Hepatocyte (in vitro differentiated cells): ENCODE measurements around the gene COL21A1. TPM values are rescaled to one million over a fixed set of nuclear protein-coding genes. Genes with fewer than 3 reads are reported as not detected.
A peak's percentile ranks its signal among the peaks of the same experiment; 100 is the strongest.

Source experiments
- DNase-seq: peaks from one replicate; pipeline ENCODE4 v3.0.0-alpha.2; 2016; ENCODE audit warnings: low spot score
- H2AFZ ChIP-seq: fragments of 200-600 bp; sonication (generic); 2 replicates; pipeline ENCODE4 v1.6.0; 2016; ENCODE audit warnings: antibody characterized with exemption, mild to moderate bottlenecking
- H3K27ac ChIP-seq: fragments of 200-600 bp; sonication (generic); 2 replicates; pipeline ENCODE4 v1.5.1; 2016; ENCODE audit warnings: mild to moderate bottlenecking
- H3K27me3 ChIP-seq: fragments of 200-600 bp; sonication (generic); 2 replicates; pipeline ENCODE4 v1.6.1; 2016
- H3K36me3 ChIP-seq: fragments of 200-600 bp; sonication (generic); replicated peaks from 2 replicates; pipeline ENCODE4 v1.5.1; 2016; ENCODE audit warnings: low read depth; ENCODE audit not compliant: insufficient read depth
- H3K4me1 ChIP-seq: fragments of 200-600 bp; sonication (generic); 2 replicates; pipeline ENCODE4 v1.5.1; 2016; ENCODE audit warnings: mild to moderate bottlenecking, moderate library complexity; ENCODE audit not compliant: insufficient read depth
- H3K4me2 ChIP-seq: fragments of 200-600 bp; sonication (generic); 2 replicates; pipeline ENCODE4 v1.6.0; 2016
- H3K4me3 ChIP-seq: fragments of 200-600 bp; sonication (generic); 2 replicates; pipeline ENCODE4 v1.5.1; 2016; ENCODE audit warnings: mild to moderate bottlenecking
- H3K79me2 ChIP-seq: fragments of 200-600 bp; sonication (generic); 2 replicates; pipeline ENCODE4 v1.6.0; 2017; ENCODE audit warnings: mild to moderate bottlenecking
- H3K9me2 ChIP-seq: fragments of 200-600 bp; sonication (generic); replicated peaks from 2 replicates; pipeline ENCODE4 v1.6.0; 2017; ENCODE audit warnings: mild to moderate bottlenecking; ENCODE audit not compliant: insufficient read depth
- H3K9me3 ChIP-seq: fragments of 200-600 bp; sonication (generic); 2 replicates; pipeline ENCODE4 v1.5.1; 2016; ENCODE audit warnings: low read depth, mild to moderate bottlenecking
- H4K20me1 ChIP-seq: fragments of 200-600 bp; sonication (generic); 2 replicates; pipeline ENCODE4 v1.6.0; 2016; ENCODE audit warnings: mild to moderate bottlenecking; ENCODE audit not compliant: insufficient read depth, poor library complexity, severe bottlenecking
- CTCF ChIP-seq: fragments of 200-600 bp; sonication (generic); IDR thresholded peaks from 2 replicates; pipeline ENCODE4 v1.5.1; 2016; ENCODE audit warnings: antibody characterized with exemption, mild to moderate bottlenecking; ENCODE audit not compliant: poor library complexity
- EZH2 ChIP-seq: fragments of 200-600 bp; sonication (generic); IDR thresholded peaks from 2 replicates; pipeline ENCODE4 v1.6.1; 2016; ENCODE audit warnings: antibody characterized with exemption, mild to moderate bottlenecking, borderline replicate concordance
- EZH2phosphoT487 ChIP-seq: fragments of 200-600 bp; sonication (generic); IDR thresholded peaks from one replicate; pipeline ENCODE4 v1.6.1; 2018; ENCODE audit warnings: antibody characterized with exemption, mild to moderate bottlenecking, low read depth, moderate library complexity; ENCODE audit not compliant: unreplicated experiment, severe bottlenecking
- WGBS: methylation state at CpG from one replicate; pipeline ENCODE4 v1.1.6; 2016; ENCODE audit warnings: low lambda C conversion rate; ENCODE audit errors: missing lambda C conversion rate; 5-methylcytosine and 5-hydroxymethylcytosine counted together
- polyA plus RNA-seq: library from polyadenylated mRNA; unstranded; fragments of >200 nt; fragmentation: Nextera tagmentation; extraction: Ambion mirVana; gene quantifications from 2 replicates; pipeline ENCODE4 v1.2.1, GENCODE V29; 2016
- total RNA-seq: library from RNA; depleted of rRNA; stranded (reverse); fragments of >200 nt; gene quantifications from 2 replicates; pipeline ENCODE4 v1.2.3, GENCODE V29; 2014

COL21A1 gene
- total and polyA plus RNA-seq, 2 experiments from 2014 or later, result 36.2 to 44.7 TPM

DNA sequence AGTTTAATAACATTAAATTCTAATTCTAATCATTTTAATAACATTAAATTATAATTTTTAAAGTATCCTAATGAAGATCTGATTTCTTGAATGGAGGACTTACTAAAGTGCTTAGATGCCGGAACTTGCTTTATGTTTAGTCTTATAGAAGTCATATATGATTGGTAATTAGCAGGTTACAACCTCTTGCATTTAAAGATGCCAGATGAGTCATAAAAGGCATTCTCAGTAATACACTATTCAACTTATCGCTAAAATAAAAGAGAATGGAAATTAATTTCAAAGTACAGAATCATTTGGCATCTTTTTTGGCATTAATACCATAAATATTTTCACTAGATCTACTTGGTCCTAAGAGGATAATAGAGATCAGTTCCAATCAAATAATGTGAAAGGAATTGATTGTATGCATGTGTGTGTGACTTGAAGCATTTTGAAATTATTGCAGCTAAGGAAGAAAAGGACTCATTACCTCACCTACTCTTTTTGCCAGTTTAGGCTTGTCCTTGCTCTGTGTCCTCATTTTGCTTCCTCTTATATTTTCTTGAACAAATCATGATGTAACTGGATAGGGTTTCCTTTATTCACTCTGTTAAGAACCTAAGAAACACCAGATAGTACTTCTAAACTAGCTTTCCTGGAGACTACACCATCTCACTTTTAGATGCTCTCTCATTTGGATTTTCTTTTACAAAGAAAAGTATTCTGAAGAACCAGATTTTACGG, 2.7 kb downstream of the COL21A1 start:
- H3K9me3 ChIP-seq, result no peaks in the 10 kb centered on the region
- H4K20me1 ChIP-seq, result no peaks in the 10 kb centered on the region
- no peaks in the 10 kb centered on the region for H3K79me2 ChIP-seq
- peaks cover 5% of the 10 kb centered on the region for H3K27me3 ChIP-seq
- WGBS, result 93% methylated on average over 3 of the region's 3 CpGs
- H2AFZ ChIP-seq, result no peak overlapping the region
- no peaks in the 10 kb centered on the region for H3K36me3 ChIP-seq
- H3K9me2 ChIP-seq, result no peaks in the 10 kb centered on the region
- no peak for TF ChIP-seq CTCF
- no peak for TF ChIP-seq EZH2phosphoT487
- no peak for TF ChIP-seq EZH2
- no peak overlapping the region for H3K27ac ChIP-seq
- H3K4me3 ChIP-seq, result no peak overlapping the region
- H3K4me1 ChIP-seq, result peaks cover 18% of the 10 kb centered on the region
- DNase-seq, result no peak
- H3K4me2 ChIP-seq, result peak overlapping the region; percentile 90

DNA sequence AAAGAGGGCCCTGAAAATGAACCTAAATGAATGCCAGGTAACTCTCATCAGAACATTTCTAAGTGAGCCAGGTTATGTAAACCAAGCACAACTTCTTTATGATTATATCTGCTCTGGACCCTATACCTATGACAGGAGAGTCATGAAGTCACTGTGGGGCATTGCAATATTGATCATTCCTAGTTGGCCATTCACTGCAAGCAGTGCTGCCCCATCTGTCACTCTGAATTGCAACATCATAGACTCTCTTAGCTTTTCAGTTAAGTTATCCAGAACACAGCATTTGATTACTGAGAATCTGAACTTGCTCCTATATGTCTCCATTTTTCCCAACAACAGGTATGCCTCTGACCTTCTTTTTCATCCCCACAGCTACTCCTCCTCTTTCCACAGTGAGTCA, 3.3 kb downstream of the COL21A1 start:
- Histone ChIP-seq H3K27me3 (peaks cover 5% of the 10 kb centered on the region), H4K20me1 (no peaks in the 10 kb centered on the region), H2AFZ (no peak overlapping the region), H3K9me2 (no peaks in the 10 kb centered on the region), H3K9me3 (no peaks in the 10 kb centered on the region), H3K4me3 (no peak overlapping the region), H3K27ac (no peak overlapping the region), H3K4me2 (peak overlapping the region; percentile 90), H3K4me1 (peaks cover 18% of the 10 kb centered on the region), H3K36me3 (no peaks in the 10 kb centered on the region), H3K79me2 (no peaks in the 10 kb centered on the region)
- DNase-seq, result no peak
- TF ChIP-seq CTCF, result no peak
- no peak for TF ChIP-seq EZH2

- TF ChIP-seq EZH2, result no peak
- H3K79me2 ChIP-seq, result no peaks in the 10 kb centered on the region
- 84% methylated on average over 2 of the region's 2 CpGs for WGBS
These were observed 3.8 kb downstream of the COL21A1 start for GRCh38 chr6:56243518-56244070.

DNA sequence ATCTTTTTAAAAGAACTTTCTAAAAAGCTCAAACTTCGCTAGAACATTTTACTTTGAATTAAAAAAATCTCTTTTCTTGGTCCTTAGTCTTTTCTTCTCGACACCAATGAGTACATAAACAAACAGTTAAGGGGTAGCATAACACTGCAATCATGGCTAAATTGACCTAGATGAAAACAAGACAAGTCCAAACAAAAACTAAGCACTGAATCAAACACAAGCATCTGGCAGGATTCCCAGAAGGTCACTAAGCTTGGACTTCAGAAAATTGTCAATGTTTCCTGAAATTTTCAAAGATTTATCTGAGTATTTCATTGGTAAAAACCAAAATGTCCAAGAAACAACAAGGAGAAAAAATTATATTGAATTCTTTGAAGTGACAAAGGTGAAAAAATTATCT, 5.0 kb downstream of the COL21A1 start:
- DNase-seq, result no peak
- Histone ChIP-seq H3K4me3 (no peak overlapping the region), H3K4me2 (peak overlapping the region; percentile 2), H3K27me3 (no peaks in the 10 kb centered on the region), H2AFZ (no peak overlapping the region), H3K9me3 (no peaks in the 10 kb centered on the region), H3K9me2 (no peaks in the 10 kb centered on the region), H3K36me3 (no peaks in the 10 kb centered on the region), H3K79me2 (no peaks in the 10 kb centered on the region), H4K20me1 (no peaks in the 10 kb centered on the region), H3K27ac (no peak overlapping the region), H3K4me1 (peaks cover 18% of the 10 kb centered on the region)
- TF ChIP-seq EZH2, result no peak
- no peak for TF ChIP-seq CTCF
- TF ChIP-seq EZH2phosphoT487, result no peak
- WGBS, result 35% methylated on average over 2 of the region's 2 CpGs

More at GRCh38 chr6:56243518-56244070, 3.8 kb downstream of the COL21A1 start:
- Histone ChIP-seq H3K9me3 (no peaks in the 10 kb centered on the region), H4K20me1 (no peaks in the 10 kb centered on the region), H3K9me2 (no peaks in the 10 kb centered on the region), H3K4me2 (peak overlapping the region; percentile 90), H3K4me1 (peaks cover 18% of the 10 kb centered on the region), H2AFZ (no peak overlapping the region), H3K36me3 (no peaks in the 10 kb centered on the region), H3K4me3 (no peak overlapping the region), H3K27ac (no peak overlapping the region), H3K27me3 (peaks cover 5% of the 10 kb centered on the region)
- no peak for DNase-seq
